GM13977 (cell line): Measurements from ENCODE around the gene DRC7.

ENCODE experiments used
- DNase-seq: peaks from one replicate; pipeline ENCODE4 v3.0.0; 2012; ENCODE audit warnings: low spot score
- CTCF ChIP-seq: IDR thresholded peaks from 2 replicates; pipeline ENCODE4 v1.5.1; 2012; ENCODE audit warnings: mild to moderate bottlenecking, control low read depth; ENCODE audit not compliant: insufficient read depth; ENCODE audit errors: extremely low read depth, missing control alignments
- in situ Hi-C: fragments of 300-500 bp; cut with MboI; formaldehyde crosslinking; loops from one replicate; pipeline ENCODE4 v1.12.0; 2022; ENCODE audit warnings: low sequenced_read_pairs, low pct_unique_long_range_greater_than_20kb, mixed read lengths, inconsistent platforms; ENCODE audit not compliant: unreplicated experiment

Gene DRC7

GRCh38 chr16:57648125-57648524, 46.5 kb upstream of the DRC7 start:
- TF ChIP-seq CTCF = no peak
- in situ Hi-C loops = loop anchor here (5.0 kb wide), 1 partner anchor 61 kb away; no protein-coding TSS in a partner anchor
- no peak for DNase-seq

GRCh38 chr16:57648581-57649442, 45.8 kb upstream of the DRC7 start:
- TF ChIP-seq CTCF = peak; percentile 100
- in situ Hi-C loops = loop anchor here (5.0 kb wide), 1 partner anchor 62 kb away; no protein-coding TSS in a partner anchor
- peak; percentile 94 for DNase-seq

GRCh38 chr16:57649443-57649751, 45.2 kb upstream of the DRC7 start:
- TF ChIP-seq CTCF = no peak
- in situ Hi-C loops = loop anchor here (5.0 kb wide), 1 partner anchor 62 kb away; no protein-coding TSS in a partner anchor
- no peak for DNase-seq

DNA sequence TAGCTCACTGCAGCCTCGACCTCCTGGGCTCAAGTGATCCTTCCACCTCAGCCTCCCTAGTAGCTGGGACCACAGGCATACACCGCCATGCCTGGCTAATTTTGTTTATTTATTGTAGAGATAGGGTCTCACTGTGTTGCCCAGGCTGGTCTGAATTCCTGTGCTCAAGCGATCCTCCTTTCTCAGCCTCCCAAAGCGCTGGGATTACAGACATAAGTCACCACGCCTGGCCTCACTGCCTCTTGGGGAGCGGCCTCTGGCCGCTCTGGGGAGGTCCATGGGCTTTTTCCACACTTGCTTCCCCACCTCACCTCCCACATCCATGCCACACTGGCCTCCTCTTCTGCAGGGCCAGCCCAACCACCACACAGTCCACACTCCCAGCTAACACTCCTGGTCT, 44.8 kb upstream of the DRC7 start:
- in situ Hi-C loops = loop anchor here (5.0 kb wide), 1 partner anchor 63 kb away; no protein-coding TSS in a partner anchor
- DNase-seq = no peak
- no peak for TF ChIP-seq CTCF

GRCh38 chr16:57651344-57652333, 43.0 kb upstream of the DRC7 start:
- TF ChIP-seq CTCF = peak; percentile 1
- DNase-seq = no peak
- in situ Hi-C loops = no loop called here

GRCh38 chr16:57652695-57653471, 41.7 kb upstream of the DRC7 start:
- TF ChIP-seq CTCF = no peak
- in situ Hi-C loops = no loop called here
- no peak for DNase-seq
